Left colon (tissue), 2 donors: ENCODE data around the gene CIB2. TPM values are rescaled to one million over a fixed set of nuclear protein-coding genes. Genes with fewer than 3 reads are reported as not detected.
A peak's percentile ranks its signal among the peaks of the same experiment; 100 is the strongest.

Experiments used
- ATAC-seq: fragments of 200-7000 bp; cut with Tn5 transposase; one replicate; pipeline ENCODE4 v1.9.1; 2020; ENCODE audit warnings: mild to moderate bottlenecking, moderate library complexity
- DNase-seq, 2 donors: peaks; one replicate each; pipeline ENCODE4 v3.0.0-alpha.2; 2020
- intact Hi-C, 2 donors: fragments of 100-400 bp; cut with DNase I in 1 of 2; cut with micrococcal nuclease in 1 of 2; formaldehyde crosslinking; loops; one replicate each; pipeline versions ENCODE4 v1.11.2 to v1.14.0; 2022; cut with DNase I, micrococcal nuclease
- long read RNA-seq: library from polyadenylated mRNA; unstranded; transcript quantifications from one replicate; pipeline ENCODE4 v2.0.0, GENCODE V29; 2021
- total RNA-seq, 2 donors: library from RNA; stranded (reverse); fragmentation: NEBNext Ultra II Directional; extraction: Animal tissue kit (Norgen Biotek cat#: 25700); gene quantifications; one replicate each; pipeline ENCODE4 v1.2.1, GENCODE V29; 2021
- donor health status: DM: no; HTN: no; CAD: no.
- donor health status: DM: yes; HTN: yes; CAD: no.

CIB2 gene
- total RNA-seq: 10 to 100 TPM; 12.0 to 19.7 TPM
- long read RNA-seq, transcript CIB2-201 (6 exons, 1,598 nt): major isoform, 7 of 10 reads
- long read RNA-seq, partial matches to known transcripts: 3 of 10 reads
- long read RNA-seq, other reads (novel, unspliced or antisense): 0 of 10 reads

DNA sequence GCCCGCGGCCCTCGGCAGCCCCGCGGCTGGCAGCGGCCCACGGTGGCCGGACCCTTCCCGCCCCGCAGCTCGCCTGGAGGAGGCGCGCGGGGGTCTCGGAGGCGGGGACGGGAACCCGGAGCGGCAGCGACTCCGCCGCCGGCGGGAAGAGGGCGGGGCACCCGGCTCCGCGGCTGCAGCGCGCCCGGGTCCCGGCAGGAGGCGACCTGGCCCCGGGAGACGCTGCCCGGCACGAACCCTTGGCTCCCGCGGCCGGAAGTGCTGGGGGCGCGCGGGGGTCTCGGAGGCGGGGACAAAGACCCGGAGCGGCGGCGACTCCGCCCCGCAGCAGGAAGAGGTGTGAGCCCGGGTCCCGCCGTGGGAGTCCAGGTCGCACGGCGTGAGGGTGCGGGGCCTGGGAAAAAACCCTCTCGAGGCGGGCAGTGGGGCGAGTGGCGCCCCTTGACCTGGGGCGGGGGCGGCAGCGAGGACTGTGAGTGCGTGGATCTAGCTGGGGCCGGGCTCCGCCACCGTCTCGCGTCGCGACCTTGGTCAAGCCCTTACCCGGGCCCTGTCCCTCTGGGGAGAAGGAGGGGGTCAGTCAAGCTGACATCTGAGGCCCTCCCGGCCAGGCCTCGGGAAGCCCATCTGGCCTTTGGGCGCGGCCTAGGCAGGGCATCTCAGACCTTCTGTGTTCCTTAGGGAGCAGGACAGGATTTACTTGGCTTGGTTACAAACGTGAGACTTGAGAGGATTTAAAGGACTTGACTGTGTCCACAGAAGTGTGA is at the start of gene CIB2:
Gene CIB2 (minus strand): TSS at position 151 of the 767 bp plus-strand sequence. CDS start 230 bp downstream, outside the sequence.
- peak in 1 of 2 donors; percentile 80 for DNase-seq
- peak; percentile 85 for ATAC-seq
- intact Hi-C loops: no loop called here

GRCh38 chr15:78179906-78180305 is 48.7 kb upstream of the CIB2 start:
- ATAC-seq: no peak
- intact Hi-C loops: loop anchor here in 1 of 2 donors (5.0 kb wide), 1 partner anchor 62 kb away; no protein-coding TSS in a partner anchor
- no peak for DNase-seq

- no peak for DNase-seq
- intact Hi-C loops: loop anchor here in 1 of 2 donors (5.0 kb wide), 1 partner anchor 63 kb away; no protein-coding TSS in a partner anchor
- ATAC-seq: no peak
These were observed 48.1 kb upstream of the CIB2 start for GRCh38 chr15:78179286-78179840.

GRCh38 chr15:78178064-78178463 is 46.8 kb upstream of the CIB2 start:
- DNase-seq (no peak), ATAC-seq (no peak)
- intact Hi-C loops: loop anchor here in 1 of 2 donors (5.0 kb wide), 1 partner anchor 64 kb away; no protein-coding TSS in a partner anchor

GRCh38 chr15:78177447-78177873 is 46.2 kb upstream of the CIB2 start:
- peak; percentile 58 for ATAC-seq
- intact Hi-C loops: loop anchor here in 1 of 2 donors (5.0 kb wide), 1 partner anchor 65 kb away; no protein-coding TSS in a partner anchor
- peak in 1 of 2 donors; percentile 64 for DNase-seq

- intact Hi-C loops: loop anchor here in 1 of 2 donors (5.0 kb wide), 1 partner anchor 67 kb away; no protein-coding TSS in a partner anchor
- ATAC-seq: no peak
- no peak for DNase-seq
These were observed 44.1 kb upstream of the CIB2 start for GRCh38 chr15:78175330-78175729.

DNA sequence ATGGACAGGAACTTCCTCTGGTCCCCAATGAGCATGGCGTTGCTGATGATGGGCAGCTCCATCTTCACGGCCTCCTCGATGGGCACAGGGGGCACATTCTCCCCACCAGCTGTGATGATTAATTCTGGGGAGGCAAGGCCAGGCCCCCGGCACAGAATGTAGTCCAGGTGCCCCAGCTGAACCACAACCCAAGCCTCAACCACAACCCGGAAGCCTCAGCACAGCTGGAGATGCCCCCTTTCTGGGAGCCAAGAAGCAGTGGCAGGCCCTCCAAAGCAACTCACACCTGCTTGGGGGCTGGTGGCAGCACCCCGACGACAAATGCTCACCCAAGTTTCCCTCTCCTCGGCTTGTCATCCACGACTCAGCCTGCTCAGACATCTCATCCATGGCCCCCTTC is 43.2 kb upstream of the CIB2 start:
- intact Hi-C loops: no loop called here
- no peak for DNase-seq
- ATAC-seq: no peak

DNA sequence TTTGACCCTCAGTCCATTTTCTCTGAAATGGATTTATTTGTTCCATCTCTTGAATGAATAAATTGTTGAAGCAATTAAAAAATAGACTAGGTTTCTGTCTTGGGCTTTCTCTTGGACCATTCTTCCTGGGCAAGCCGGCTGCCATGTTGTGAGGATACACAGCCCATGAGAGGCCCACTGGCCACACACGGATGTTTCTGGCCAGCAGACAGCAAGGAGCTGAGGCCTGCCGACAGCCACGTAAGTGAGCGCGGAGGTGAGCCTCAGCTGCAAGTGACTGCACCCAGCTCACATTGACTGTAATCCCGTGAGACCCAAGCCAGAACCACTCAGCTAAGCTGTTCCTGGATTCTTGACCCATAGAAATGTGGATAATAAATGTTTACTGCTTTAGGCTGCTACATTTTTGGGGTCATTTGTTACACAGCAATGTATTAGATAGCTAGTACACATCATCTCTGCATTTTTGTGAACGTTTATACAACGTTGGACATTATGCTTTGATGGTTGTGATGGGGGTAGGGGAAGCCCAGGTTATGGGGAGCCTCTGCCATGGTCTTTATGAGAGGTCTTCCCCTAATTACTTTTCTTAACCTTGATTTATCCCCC is 40.7 kb upstream of the CIB2 start:
- DNase-seq (no peak), ATAC-seq (no peak)
- intact Hi-C loops: no loop called here

DNA sequence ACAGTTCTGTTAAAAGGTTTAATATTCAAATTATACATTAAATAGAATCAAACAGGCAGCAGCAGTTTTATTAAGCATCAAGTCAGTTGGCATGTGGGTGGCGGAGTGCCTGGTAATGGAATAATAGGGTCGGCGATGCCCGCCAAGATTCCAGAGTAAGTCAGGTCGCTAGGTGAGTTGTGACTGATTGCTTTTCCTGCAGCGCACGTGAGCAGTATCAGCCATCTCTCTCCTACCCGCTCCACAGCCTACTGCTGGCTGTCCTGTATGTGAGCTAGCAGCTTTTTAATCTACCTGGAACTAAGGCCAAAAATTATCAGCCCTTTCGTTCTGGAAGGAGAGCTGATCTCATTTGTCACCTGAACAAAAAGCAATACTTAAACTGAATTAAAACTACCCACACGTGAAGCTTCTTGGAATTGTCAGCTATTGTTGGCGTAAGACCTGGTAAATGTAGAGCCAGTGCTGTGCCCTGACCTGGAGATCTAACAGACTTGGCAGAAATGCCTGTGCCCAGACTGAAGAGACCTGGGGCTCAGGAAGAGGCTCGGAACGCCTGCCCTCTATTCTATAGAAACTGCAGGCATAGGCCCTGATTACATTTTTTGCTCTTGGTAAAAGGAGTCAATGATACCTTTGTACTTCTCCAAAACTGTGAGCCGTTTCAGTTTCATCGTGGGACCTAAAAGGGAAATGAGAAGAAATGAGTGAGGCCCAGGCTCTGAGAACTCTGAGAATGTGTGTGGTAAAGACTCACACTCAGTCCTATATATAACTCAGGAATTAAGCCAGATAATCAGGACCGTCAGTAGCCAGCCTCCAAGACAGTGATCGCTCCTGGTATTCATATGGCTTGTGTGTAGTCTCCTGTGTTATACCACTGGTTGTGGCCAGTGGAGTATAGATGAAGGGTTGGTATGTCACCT is 39.9 kb upstream of the CIB2 start:
- ATAC-seq: peak; percentile 5
- DNase-seq: no peak
- intact Hi-C loops: no loop called here

DNA sequence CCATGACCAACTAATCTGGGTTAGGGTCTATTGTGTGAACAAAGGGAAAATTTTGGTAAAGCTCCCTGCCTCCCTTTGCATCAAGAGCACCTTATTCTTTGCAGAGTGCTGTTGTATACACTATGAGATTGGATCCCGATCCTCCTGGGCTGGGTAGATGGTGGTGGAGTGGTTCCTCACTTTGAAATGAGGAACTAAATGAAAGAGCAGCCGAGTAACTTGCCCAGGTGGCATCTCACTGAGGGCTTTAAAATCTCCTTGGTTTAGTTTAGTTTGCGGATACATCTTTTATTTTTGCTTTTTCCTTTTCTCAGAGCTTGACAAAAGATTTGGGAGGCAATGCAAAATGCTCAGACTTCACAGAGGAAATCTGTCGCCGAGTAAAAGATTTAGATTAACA is 37.4 kb upstream of the CIB2 start:
- no peak for DNase-seq
- no peak for ATAC-seq
- intact Hi-C loops: no loop called here

DNA sequence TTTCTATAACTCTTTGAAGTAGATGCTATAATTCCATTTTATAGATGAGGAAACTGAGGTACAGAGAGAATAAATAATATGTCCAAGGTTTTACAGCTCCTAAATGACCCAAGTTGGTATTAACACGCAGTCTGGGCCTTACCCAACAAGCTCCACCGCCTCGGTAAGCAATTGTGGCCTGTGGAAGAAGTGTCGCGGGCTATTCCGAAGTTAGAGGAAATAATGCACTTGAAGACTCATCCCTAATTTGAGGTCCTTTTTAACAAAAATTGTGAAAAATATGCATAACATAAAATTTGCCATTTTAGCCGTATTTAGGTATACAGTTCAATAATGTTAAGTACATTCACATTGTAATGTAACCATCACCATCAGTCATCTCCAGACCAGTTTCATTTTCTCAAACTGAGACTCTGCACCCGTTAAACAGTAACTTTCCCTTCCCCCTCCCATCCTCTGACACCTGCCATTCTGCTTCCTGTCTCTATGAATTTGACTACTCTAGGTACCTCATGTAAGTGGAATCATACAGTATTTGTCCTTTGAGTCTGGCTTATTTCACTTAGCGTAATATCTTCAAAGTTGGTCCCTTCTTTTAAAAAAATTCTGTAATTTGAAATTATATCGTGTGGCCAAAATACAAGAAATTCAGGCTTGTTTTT is 36.1 kb upstream of the CIB2 start:
- ATAC-seq (peak; percentile 42), DNase-seq (no peak)
- intact Hi-C loops: no loop called here

DNA sequence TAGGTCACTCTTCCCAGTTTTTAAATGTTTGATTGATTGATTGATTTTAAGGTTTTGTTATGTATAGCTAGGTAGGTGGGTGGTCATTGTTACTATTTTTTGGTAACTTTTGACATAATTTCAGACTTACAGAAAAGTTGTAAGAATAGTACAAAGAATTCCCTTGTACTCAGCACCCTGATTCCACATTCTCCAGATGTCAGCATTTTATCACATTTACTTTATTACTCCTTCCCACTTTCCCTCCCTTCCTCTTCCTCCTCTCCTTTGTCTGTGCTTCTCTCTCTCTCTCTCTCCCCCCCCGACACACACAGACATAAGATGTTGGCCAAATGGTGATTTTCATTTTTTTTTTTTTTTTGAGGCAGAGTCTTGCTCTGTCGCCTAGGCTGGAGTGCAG is 32.8 kb upstream of the CIB2 start:
- DNase-seq (no peak), ATAC-seq (no peak)
- intact Hi-C loops: no loop called here

DNA sequence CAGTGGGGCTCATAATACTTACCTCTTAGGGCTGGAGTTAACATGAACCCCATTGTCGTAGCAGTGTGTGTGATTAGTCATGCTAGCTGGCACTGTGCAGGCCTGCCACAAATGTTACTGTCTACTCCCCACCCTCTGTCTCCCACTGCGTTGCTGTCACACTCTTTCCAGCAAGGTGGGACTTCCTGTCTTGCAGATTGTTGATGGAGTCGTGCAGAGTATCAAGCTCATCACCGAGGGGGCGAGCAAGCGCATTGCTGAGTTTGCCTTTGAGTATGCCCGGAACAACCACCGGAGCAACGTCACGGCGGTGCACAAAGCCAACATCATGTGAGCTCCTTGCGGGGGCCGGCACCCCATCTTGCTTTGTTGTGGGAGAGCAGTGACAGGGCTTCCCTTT is 30.8 kb upstream of the CIB2 start:
- intact Hi-C loops: no loop called here
- no peak for ATAC-seq
- no peak for DNase-seq

DNA sequence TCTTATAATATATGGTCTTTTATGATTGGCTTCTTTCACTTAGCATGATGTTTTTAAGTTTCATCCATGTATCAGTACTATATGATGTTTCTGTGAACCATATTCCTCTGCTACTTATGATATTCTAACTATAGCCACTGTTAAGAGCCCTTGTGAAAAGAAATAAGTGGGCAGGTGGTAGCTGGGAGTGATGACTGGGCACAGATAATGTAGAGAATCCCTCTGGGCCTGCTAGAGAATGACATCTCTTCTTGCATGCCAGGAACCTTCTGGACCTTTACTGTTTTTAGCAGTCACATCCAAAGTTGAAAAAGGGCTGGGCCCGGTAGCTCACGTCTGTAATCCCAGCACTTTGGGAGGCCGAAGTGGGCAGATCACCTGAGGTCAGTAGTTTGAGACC is 28.1 kb upstream of the CIB2 start:
- no peak for DNase-seq
- no peak for ATAC-seq
- intact Hi-C loops: no loop called here

GRCh38 chr15:78157203-78157602 is 26.0 kb upstream of the CIB2 start:
- DNase-seq: no peak
- ATAC-seq: no peak
- intact Hi-C loops: no loop called here

DNA sequence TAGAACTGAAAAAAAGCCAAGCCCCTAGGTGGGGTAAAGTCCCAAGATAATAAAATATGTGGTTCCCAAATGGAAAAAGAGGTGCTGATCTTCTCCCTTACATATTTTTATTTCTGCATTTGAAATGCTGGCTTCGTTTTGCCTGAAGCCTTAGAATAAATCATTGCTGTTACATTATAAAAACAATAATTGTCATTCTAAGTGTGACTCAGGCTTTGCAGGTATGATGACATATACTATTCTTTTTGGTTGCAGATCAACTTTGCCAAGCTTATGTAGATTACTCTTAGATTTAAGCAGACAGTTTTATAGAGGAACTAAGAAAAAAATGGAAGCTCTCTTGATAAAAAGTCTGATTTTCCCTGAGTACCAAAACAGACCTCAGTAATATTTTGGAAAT is 25.4 kb upstream of the CIB2 start:
- intact Hi-C loops: no loop called here
- ATAC-seq: no peak

GRCh38 chr15:78155355-78155939 is 24.2 kb upstream of the CIB2 start:
- no peak for ATAC-seq
- no peak for DNase-seq
- intact Hi-C loops: no loop called here

More for the DNA sequence above, 25.4 kb upstream of the CIB2 start:
- DNase-seq: no peak

DNA sequence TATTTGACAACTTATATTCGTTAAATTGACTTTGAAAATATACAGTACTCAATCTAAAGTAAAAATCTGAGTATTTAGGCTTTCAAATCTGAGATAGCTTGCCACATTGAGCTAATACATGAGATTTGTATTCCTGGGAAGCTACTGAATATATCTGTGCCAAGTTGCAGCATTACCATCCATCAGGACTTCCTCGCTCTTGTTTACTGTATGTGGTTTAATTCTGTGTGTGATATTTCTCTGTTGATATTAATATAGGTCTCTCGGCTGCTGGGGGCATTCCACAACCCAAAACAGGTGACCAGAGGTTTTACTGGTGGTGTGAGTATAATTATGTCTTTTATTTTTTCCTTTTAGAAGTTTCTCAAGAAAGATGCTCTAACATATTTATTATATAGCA is 23.7 kb upstream of the CIB2 start:
- DNase-seq (no peak), ATAC-seq (no peak)
- intact Hi-C loops: no loop called here
